Measurements from ENCODE around the gene LDLR. TPM values are rescaled to one million over a fixed set of nuclear protein-coding genes. Genes with fewer than 3 reads are reported as not detected.

LDLR gene
- total RNA-seq, 1 experiment from 2014 or later = 175 TPM

DNA sequence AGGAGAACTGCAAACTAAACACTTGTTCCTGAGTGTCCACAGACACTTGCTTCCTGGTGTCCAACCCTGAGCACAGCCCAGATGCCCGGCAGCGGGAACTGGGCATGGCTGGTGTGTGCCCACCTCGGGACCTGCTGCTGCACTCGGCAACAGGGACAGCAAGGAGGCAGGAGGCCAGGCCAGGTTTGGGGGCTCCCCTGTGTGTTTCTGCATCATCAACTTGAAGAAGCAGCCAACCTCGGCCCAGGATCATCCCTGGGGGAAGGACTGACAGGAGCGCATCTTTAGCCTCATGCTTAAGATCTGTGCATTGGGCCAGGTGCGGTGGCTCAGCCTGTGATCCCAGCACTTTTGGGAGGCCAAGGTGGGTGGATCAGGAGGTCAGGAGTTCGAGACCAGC, 35.1 kb upstream of the LDLR start:
- no peaks in the 10 kb centered on the region for H3K9me3 ChIP-seq (ENCODE audit: low read depth, low read length, poor library complexity, severe bottlenecking)
- H3K4me1 ChIP-seq (ENCODE audit: insufficient read depth, low read length, poor library complexity, severe bottlenecking) = no peaks in the 10 kb centered on the region
- no peak for DNase-seq (ENCODE audit: low spot score)
- ChIA-PET POLR2A (ENCODE audit: low non-redundant PET) (no interaction called here), CTCF (no interaction called here)
- no peaks in the 10 kb centered on the region for H3K27me3 ChIP-seq (replicated peaks; ENCODE audit: insufficient read depth, low read depth, low read length, poor library complexity)
- intact Hi-C loops (cut with micrococcal nuclease; ENCODE audit: unreplicated experiment) = no loop called here
- peaks cover 17% of the 10 kb centered on the region for H3K36me3 ChIP-seq (ENCODE audit: insufficient read depth, low read length, poor library complexity, severe bottlenecking)
- no peak overlapping the region for H3K4me3 ChIP-seq (ENCODE audit: low read depth, low read length, poor library complexity, severe bottlenecking)
- no TSS peak for BruUV-seq (replicated peaks)
- H3K27ac ChIP-seq (ENCODE audit: low read depth, low read length, poor library complexity, severe bottlenecking) = no peak overlapping the region
- no peak for TF ChIP-seq EZH2 (IDR thresholded peaks at IDR 0.05; ENCODE audit: borderline replicate concordance, low read depth, low read length, poor library complexity, severe bottlenecking)
- TF ChIP-seq, protein P1, sequence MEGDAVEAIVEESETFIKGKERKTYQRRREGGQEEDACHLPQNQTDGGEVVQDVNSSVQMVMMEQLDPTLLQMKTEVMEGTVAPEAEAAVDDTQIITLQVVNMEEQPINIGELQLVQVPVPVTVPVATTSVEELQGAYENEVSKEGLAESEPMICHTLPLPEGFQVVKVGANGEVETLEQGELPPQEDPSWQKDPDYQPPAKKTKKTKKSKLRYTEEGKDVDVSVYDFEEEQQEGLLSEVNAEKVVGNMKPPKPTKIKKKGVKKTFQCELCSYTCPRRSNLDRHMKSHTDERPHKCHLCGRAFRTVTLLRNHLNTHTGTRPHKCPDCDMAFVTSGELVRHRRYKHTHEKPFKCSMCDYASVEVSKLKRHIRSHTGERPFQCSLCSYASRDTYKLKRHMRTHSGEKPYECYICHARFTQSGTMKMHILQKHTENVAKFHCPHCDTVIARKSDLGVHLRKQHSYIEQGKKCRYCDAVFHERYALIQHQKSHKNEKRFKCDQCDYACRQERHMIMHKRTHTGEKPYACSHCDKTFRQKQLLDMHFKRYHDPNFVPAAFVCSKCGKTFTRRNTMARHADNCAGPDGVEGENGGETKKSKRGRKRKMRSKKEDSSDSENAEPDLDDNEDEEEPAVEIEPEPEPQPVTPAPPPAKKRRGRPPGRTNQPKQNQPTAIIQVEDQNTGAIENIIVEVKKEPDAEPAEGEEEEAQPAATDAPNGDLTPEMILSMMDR (conservative IDR thresholded peaks at IDR 0.05; ENCODE audit: low read depth, low read length) = no peak

DNA sequence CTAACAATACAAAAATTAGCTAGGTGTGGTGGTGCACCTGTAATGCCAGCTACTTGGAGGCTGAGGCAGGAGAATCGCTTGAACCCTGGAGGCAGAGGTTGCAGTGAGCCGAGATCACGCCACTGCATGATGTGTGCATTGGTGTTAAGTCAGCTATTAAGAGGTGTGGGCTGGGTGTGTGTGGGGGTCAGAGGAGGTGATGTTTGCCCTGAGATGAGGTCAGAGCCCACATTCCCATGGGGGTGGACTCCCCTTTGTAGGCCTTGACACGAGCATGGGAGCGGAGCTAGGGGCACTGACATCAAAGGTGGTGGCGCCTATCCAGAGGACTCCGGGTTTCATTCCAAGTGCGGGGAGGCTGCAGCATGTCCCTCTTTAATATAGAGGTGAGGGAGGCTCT, 34.6 kb upstream of the LDLR start:
- H3K27ac ChIP-seq (ENCODE audit: low read depth, low read length, poor library complexity, severe bottlenecking) = no peak overlapping the region
- H3K9me3 ChIP-seq (ENCODE audit: low read depth, low read length, poor library complexity, severe bottlenecking) = no peaks in the 10 kb centered on the region
- intact Hi-C loops (cut with micrococcal nuclease; ENCODE audit: unreplicated experiment) = no loop called here
- H3K36me3 ChIP-seq (ENCODE audit: insufficient read depth, low read length, poor library complexity, severe bottlenecking) = peaks cover 22% of the 10 kb centered on the region
- H3K27me3 ChIP-seq (replicated peaks; ENCODE audit: insufficient read depth, low read depth, low read length, poor library complexity) = no peaks in the 10 kb centered on the region
- H3K4me3 ChIP-seq (ENCODE audit: low read depth, low read length, poor library complexity, severe bottlenecking) = no peak overlapping the region
- CTCF ChIA-PET = no interaction called here
- no peaks in the 10 kb centered on the region for H3K4me1 ChIP-seq (ENCODE audit: insufficient read depth, low read length, poor library complexity, severe bottlenecking)
- no peak for DNase-seq (ENCODE audit: low spot score)
- BruUV-seq (replicated peaks) = no TSS peak
- POLR2A ChIA-PET (ENCODE audit: low non-redundant PET) = no interaction called here
- TF ChIP-seq EZH2 (IDR thresholded peaks at IDR 0.05; ENCODE audit: borderline replicate concordance, low read depth, low read length, poor library complexity, severe bottlenecking) = no peak
- TF ChIP-seq, protein P1 (conservative IDR thresholded peaks at IDR 0.05; ENCODE audit: low read depth, low read length) = no peak

DNA sequence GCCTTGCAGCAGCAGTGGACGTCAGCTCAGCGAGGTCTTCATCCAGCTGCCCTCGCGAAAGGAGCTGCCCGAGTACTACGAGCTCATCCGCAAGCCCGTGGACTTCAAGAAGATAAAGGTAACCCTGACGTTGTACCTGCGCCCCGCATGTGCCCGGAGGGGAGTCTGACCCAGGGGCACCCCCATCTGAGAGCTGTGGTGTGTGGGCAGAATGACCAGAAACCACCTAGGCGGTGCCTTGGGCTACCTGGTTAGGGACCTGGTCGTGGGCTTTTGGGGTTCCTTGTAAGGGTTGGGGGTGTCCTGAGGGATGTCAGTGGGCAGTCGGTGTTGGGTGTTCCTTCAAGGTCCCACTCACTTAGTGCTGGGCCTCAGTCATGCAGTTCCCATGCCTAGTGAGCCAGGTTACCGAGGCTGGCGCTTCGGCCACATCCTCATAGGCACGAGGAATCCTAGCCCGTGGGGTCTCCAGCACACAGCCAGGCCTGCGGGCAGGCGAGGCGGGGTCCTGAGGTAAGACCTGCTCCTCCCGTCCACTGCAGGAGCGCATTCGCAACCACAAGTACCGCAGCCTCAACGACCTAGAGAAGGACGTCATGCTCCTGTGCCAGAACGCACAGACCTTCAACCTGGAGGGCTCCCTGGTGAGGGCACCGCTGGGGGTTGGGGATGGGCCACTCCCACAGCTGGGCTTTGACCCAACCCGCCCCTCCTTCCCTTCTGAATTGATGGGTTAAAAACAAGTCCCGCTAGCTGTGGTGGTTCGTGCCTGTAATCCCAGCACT, 30.8 kb upstream of the LDLR start:
- intact Hi-C loops (cut with micrococcal nuclease; ENCODE audit: unreplicated experiment) = no loop called here
- H3K9me3 ChIP-seq (ENCODE audit: low read depth, low read length, poor library complexity, severe bottlenecking) = no peaks in the 10 kb centered on the region
- TF ChIP-seq, protein P1 (conservative IDR thresholded peaks at IDR 0.05; ENCODE audit: low read depth, low read length) = no peak
- TF ChIP-seq EZH2 (IDR thresholded peaks at IDR 0.05; ENCODE audit: borderline replicate concordance, low read depth, low read length, poor library complexity, severe bottlenecking) = no peak
- no peaks in the 10 kb centered on the region for H3K4me1 ChIP-seq (ENCODE audit: insufficient read depth, low read length, poor library complexity, severe bottlenecking)
- ChIA-PET CTCF (no interaction called here), POLR2A (ENCODE audit: low non-redundant PET) (no interaction called here)
- no peaks in the 10 kb centered on the region for H3K27me3 ChIP-seq (replicated peaks; ENCODE audit: insufficient read depth, low read depth, low read length, poor library complexity)
- no peak for DNase-seq (ENCODE audit: low spot score)
- no peak overlapping the region for H3K27ac ChIP-seq (ENCODE audit: low read depth, low read length, poor library complexity, severe bottlenecking)
- H3K4me3 ChIP-seq (ENCODE audit: low read depth, low read length, poor library complexity, severe bottlenecking) = no peak overlapping the region
- H3K36me3 ChIP-seq (ENCODE audit: insufficient read depth, low read length, poor library complexity, severe bottlenecking) = peaks cover 36% of the 10 kb centered on the region
- BruUV-seq (replicated peaks) = no TSS peak

Data from A673 (cell line).